Kasumi-1 (cell line): ENCODE data around the gene HMOX2.

ENCODE experiments used
- DNase-seq, 2 experiments: peaks; one replicate each; lab custom pipeline; 2025; lab: John Stamatoyannopoulos, UW

Gene HMOX2

GRCh38 chr16:4523686-4524085 lies 47.5 kb downstream of the HMOX2 start:
- DNase-seq, result no peak

DNA sequence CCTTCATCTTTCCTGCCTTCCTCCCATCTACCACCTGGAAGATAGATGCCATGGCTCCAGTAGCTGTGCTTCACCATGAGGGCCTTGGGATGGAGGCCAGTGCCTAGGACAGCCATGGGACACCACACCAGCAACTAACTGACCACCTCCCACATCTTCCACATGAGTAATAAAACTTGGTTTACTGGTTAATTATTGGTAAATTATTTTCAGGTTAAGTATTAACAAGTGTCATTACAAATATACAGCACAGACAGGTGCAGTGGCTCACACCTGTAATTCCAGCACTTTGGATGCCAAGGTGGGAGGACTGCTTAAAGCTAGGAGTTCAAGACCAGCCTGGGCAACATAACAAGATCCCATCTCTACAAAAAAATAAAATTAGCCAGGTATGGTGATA lies 48.4 kb downstream of the HMOX2 start:
- no peak for DNase-seq

DNA sequence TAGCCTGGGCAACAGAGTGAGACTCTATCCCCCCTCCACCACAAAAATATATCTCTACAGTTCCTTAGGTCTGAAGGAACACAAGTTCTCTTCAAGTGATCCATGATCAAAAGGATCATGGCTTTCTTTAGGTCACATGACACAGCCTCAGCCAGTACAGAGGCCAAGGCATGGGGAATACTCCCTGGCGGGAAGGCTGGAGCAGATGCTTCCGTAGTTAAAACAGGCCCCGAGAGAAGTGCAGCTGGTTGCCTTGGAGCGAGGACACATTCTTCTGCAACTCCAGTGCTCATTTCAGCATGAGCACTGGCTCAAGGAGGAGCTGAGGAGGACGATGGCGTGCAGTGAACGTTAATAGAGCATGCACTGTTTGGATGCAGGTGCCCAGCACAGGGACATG lies 48.9 kb downstream of the HMOX2 start:
- DNase-seq, result no peak

DNA sequence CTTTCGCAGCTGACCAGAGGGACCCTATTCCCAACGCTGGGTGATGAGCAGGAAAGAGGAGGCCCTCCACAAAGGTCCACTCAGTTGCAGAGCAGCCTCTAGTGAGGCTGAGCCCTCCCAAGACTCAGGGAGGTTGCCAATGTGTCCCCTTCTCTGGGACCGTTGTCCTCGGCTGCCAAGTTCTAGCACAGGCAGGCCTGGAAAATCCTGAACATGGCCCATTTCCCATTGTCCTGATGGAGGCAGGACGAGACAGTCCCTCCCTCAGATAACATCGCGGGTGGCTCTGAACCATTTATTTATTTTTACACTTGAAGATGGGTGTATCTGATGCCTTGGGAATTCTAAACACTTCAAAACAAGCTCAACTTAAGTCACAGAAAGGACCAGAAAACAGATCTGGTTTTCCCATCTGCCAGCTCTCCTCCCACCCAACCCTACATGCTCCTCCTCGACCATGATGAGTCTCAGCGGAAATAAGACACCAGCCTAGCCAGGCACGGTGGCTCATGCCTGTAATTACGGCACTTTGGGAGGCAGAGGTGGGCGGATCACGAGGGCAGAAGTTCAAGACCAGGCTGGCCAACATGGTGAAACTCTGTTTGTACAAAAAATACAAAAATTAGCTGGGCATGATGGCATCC lies 49.6 kb downstream of the HMOX2 start:
- DNase-seq, result no peak

- DNase-seq, result no peak
Measured at GRCh38 chr16:4529085-4530060, 53.2 kb downstream of the HMOX2 start.

- no peak for DNase-seq
Measured at GRCh38 chr16:4531811-4532210, 55.6 kb downstream of the HMOX2 start.

DNA sequence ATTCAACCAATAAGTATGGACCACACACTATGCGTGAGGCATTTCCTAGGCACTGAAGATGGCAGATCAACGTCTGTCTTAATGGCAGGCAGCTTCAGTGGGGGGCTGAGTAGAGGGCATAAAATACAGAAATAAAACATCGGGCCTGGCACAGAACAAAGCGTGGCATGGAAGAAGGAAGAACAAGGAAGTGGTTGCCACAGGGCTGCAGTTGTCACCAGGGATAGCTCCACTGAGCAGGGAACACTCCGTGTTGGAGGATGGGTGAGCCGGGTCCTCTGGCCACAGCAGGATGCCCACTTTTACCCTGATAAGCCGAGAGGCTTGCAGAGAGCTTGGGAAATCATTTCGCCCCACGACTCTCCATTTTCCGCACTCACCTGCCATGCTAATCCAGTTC lies 56.0 kb downstream of the HMOX2 start:
- DNase-seq, result no peak

GRCh38 chr16:4533490-4533889 lies 57.3 kb downstream of the HMOX2 start:
- DNase-seq, result no peak

GRCh38 chr16:4534151-4534790 lies 58.1 kb downstream of the HMOX2 start:
- no peak for DNase-seq

GRCh38 chr16:4535627-4536108 lies 59.5 kb downstream of the HMOX2 start:
- no peak for DNase-seq

- DNase-seq, result no peak
Measured at GRCh38 chr16:4536391-4537106, 60.4 kb downstream of the HMOX2 start.

GRCh38 chr16:4537376-4538343 lies 61.5 kb downstream of the HMOX2 start:
- no peak for DNase-seq

DNA sequence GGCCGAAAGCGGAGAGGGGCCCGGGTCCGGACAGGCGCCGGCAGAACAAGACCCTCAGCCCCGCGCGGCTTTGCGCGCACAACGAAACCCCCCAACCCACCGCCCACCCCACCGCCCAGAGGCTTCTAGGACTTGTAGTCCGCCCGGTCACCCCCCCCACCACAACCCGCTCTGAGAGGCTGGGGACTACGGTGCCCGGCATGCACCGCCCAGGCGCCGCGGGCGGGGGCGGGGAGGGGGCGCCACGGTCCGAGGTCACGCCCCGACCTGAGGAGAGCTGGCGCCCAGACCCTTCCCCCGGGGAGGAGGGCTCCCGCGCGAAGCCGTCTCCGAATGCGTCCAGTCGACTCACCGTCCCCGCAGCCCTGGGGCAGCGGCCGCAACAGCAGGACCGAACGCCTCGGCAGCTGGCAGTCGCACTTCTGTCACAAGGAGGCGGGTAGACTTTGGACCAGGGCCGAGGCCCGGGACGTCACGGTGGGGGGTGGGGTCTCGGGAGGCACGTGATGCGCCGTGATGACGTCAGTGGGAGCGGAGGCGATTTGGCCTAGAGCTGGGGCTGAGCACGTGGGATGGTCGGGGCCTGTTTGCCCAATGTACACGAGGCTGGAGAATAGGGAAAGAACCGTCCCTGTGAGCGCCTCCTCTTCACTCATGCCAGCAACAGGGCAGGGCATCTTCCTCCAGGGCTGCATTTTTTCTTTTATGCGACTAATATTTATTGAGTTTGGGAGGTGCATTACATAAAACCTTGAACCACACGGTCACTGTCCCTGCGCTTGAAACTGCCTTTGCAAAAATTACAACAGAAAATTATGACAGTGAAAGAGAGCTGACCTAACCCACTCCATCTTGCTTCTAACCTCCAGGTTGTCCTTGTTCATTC lies 62.4 kb downstream of the HMOX2 start, which contains the start of gene CDIP1:
Gene CDIP1, minus strand, starts transcription at position 424 of the 886 bp plus-strand sequence. CDS start 24,643 bp downstream, outside the sequence.
- DNase-seq, result peak; percentile 69 to 76

DNA sequence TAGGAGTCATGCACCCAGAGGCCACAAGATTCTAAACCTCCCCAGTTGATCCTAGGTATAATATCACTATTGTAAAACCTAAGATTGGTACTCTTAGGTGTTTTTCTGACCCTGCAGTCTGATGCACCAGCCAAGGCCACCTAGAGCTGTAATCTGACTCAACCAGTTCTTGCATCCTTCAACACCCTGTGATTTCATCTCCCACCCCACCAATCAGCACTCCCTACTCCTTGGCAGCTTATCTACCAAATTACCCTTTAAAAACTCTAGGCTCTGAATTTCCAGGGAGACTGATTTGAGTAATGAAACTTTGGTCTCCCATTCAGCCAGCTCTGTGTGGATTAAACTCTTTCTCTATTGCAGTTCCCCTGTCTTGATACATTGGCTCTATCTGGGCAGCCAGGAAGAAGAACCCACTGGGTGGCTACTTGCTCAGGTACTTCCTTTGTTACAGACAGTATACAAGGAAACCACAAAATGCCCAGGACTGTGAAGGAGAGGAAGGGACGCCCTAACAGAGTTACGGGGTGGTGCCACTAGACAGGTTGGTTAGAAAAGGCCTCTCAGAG lies 63.6 kb downstream of the HMOX2 start:
- DNase-seq, result no peak

DNA sequence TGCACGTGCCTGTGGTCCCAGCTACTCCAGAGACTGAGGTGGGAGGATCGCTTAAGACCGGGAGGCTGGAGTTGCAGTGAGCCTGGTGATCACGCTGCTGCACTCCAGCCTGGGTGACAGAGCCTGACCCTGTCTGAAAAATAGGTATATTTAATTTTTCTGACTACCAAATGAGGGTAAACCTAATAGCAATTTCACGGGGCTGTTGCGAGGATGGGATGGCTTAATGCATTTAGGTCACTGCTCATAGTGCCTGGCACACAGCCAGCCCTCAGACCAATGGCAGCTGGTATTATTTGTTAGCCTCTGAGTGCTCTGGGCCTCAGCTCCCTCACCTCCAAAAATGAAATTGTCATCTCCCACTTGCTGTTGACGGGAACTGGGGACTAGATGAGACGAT lies 68.3 kb downstream of the HMOX2 start:
- no peak for DNase-seq

- no peak for DNase-seq
Measured at GRCh38 chr16:4548124-4548523, 71.9 kb downstream of the HMOX2 start.

DNA sequence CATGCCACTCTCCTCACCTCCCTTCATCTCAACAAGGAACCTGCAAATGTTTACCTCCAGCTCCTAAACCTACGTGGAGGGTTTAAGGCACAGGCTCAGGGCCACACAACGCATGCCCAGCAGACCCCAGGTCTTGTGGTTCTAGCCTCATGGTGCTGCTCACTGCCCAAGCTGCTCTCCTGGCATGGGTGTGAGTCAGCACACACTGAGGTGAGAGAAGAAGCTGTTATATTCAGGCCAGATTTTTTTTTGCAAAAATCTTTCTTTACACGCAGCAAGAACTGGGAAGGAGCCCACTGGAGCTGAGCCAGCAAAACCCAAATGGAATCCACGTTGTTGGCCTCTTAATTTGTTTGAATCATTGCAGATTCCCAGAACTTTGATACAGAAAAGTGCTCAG lies 74.4 kb downstream of the HMOX2 start:
- DNase-seq, result no peak

- no peak for DNase-seq
Measured at GRCh38 chr16:4552541-4552940, 76.3 kb downstream of the HMOX2 start.

DNA sequence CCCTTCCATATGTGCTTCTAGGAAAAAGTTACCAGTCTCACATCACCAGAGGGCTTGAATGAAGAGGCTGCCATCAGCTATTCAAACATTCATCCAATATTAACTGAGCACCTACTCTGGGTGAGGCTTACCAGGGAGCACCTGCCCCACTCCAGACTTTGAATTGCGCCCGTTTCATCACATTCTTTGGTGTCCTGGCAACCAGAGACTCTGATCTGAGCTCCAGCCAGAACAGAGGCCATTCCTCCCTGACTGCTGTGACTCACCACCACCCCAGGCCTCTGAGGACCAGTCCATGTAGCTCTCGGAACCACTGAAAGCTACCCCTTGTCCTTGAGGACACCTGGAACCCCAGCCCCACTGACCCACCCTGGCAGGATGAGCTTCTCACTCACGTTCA lies 79.9 kb downstream of the HMOX2 start, which contains the start of gene C16orf96:
Gene C16orf96, plus strand, starts transcription at position 229 of the 400 bp plus-strand sequence. Its CDS starts 150 bp downstream, at position 379.
- no peak for DNase-seq
